A549 treated with GW870086 at 1 μM for 4 hours (cell line): Measurements from ENCODE around the gene CEMIP2. TPM values are rescaled to one million over a fixed set of nuclear protein-coding genes. Genes with fewer than 3 reads are reported as not detected.

Experiments
- total RNA-seq: library from RNA; stranded (reverse); fragments of 200-300 nt; extraction: Qiagen RNA extraction; gene quantifications from 5 replicates; pipeline ENCODE4 v1.2.3, GENCODE V29; 2022; ENCODE audit warnings: low read depth

CEMIP2 gene, protein sequence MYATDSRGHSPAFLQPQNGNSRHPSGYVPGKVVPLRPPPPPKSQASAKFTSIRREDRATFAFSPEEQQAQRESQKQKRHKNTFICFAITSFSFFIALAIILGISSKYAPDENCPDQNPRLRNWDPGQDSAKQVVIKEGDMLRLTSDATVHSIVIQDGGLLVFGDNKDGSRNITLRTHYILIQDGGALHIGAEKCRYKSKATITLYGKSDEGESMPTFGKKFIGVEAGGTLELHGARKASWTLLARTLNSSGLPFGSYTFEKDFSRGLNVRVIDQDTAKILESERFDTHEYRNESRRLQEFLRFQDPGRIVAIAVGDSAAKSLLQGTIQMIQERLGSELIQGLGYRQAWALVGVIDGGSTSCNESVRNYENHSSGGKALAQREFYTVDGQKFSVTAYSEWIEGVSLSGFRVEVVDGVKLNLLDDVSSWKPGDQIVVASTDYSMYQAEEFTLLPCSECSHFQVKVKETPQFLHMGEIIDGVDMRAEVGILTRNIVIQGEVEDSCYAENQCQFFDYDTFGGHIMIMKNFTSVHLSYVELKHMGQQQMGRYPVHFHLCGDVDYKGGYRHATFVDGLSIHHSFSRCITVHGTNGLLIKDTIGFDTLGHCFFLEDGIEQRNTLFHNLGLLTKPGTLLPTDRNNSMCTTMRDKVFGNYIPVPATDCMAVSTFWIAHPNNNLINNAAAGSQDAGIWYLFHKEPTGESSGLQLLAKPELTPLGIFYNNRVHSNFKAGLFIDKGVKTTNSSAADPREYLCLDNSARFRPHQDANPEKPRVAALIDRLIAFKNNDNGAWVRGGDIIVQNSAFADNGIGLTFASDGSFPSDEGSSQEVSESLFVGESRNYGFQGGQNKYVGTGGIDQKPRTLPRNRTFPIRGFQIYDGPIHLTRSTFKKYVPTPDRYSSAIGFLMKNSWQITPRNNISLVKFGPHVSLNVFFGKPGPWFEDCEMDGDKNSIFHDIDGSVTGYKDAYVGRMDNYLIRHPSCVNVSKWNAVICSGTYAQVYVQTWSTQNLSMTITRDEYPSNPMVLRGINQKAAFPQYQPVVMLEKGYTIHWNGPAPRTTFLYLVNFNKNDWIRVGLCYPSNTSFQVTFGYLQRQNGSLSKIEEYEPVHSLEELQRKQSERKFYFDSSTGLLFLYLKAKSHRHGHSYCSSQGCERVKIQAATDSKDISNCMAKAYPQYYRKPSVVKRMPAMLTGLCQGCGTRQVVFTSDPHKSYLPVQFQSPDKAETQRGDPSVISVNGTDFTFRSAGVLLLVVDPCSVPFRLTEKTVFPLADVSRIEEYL (N-terminal part only)
- total RNA-seq: 77.5 to 132 TPM (median 91.1 TPM) in 5 replicates

DNA sequence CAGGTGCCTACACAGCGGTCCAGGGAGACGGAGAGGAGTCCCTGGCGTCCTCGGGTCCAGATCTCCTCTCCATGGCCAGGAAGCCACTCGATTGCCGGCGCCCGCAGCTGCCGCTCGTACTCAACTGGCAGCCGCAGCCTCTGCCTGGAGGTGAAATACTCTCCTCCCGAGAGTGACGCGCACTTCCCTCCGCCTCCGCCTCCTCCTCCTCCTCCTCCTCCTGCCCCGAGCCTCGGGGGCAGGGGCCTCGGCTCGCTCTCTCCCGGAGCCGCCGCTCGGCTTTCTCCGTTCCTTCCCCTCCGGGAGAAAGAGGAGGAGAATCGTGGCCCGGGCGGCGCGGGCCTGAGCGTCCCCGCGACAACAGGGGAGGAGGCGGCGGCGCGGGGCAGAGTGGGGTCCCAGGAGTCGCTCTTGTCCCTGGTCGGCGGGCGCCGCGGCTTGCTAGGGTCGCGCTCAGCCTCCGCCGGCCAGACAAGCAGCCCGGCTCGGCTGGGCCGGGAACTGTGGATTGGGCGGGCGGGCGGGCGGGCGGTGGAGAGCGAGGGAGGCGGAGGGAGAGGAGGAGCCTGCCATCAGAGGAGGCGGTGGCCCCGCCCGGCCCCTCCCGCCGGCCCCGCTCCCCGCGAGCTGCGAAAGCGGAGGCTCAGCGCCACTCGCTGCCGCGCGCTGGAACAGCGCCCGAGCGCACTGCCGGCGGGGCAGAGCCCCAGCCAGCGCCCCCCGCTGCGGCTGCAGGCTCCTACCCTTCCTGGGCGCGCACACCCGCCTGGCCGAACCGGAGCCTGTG lies at the start of gene CEMIP2:
TSS of gene CEMIP2 (minus strand) at position 126 of the 787 bp plus-strand sequence. CDS start 18,140 bp downstream, outside the sequence.

Other genes with a start within 250 kb of the CEMIP2 start
- gene ABHD17B, start 142.7 kb upstream of the CEMIP2 start, total RNA-seq: 15.4 to 19.5 TPM (median 18.0 TPM) in 5 replicates
- 11.7 to 15.7 TPM (median 15.0 TPM) in 5 replicates for gene C9orf85, start 143.1 kb upstream of the CEMIP2 start, total RNA-seq